Neural cell (in vitro differentiated cells): ENCODE data around the gene ABCC5. TPM values are rescaled to one million over a fixed set of nuclear protein-coding genes. Genes with fewer than 3 reads are reported as not detected.

Source experiments
- H2AFZ ChIP-seq: fragments of 200-600, 300-800 bp; sonication (generic), shearing (Covaris generic); 2 replicates; pipeline ENCODE4 v1.6.0; 2014; ENCODE audit warnings: low read depth, mild to moderate bottlenecking, antibody characterized with exemption, low read length, moderate library complexity
- H3F3A ChIP-seq: fragments of 200-600 bp; shearing (Covaris generic); 2 replicates; pipeline ENCODE4 v1.6.1; 2016; ENCODE audit warnings: mild to moderate bottlenecking, moderate library complexity, mixed read lengths, antibody characterized with exemption, low read length; ENCODE audit not compliant: insufficient read depth, poor library complexity, severe bottlenecking
- H3K27ac ChIP-seq: fragments of 200-600, 300-800 bp; sonication (generic), shearing (Covaris generic); 2 replicates; pipeline ENCODE4 v1.5.1; 2014; ENCODE audit warnings: mild to moderate bottlenecking, low read length, moderate library complexity
- H3K27me3 ChIP-seq: fragments of 300-800, 200-600 bp; sonication (generic), shearing (Covaris generic); 2 replicates; pipeline ENCODE4 v1.6.0; 2014; ENCODE audit warnings: mild to moderate bottlenecking, low read depth, low read length, moderate library complexity; ENCODE audit not compliant: insufficient read depth
- H3K36me3 ChIP-seq: fragments of 300-800, 200-600 bp; sonication (generic), shearing (Covaris generic); 2 replicates; pipeline ENCODE4 v1.5.1; 2014; ENCODE audit warnings: mild to moderate bottlenecking, antibody characterized with exemption, low read length, moderate library complexity; ENCODE audit not compliant: insufficient read depth
- H3K4me2 ChIP-seq: fragments of 300-800, 200-600 bp; sonication (generic), shearing (Covaris generic); 2 replicates; pipeline ENCODE4 v1.6.0; 2014; ENCODE audit warnings: mild to moderate bottlenecking, low read length
- H3K4me3 ChIP-seq: fragments of 300-800, 200-600 bp; sonication (generic), shearing (Covaris generic); 2 replicates; pipeline ENCODE4 v1.5.1; 2014; ENCODE audit warnings: mild to moderate bottlenecking, low read length, moderate library complexity
- H3K79me2 ChIP-seq: fragments of 200-600 bp; shearing (Covaris generic); replicated peaks from 2 replicates; pipeline ENCODE4 v1.6.0; 2014; ENCODE audit warnings: mild to moderate bottlenecking, low read length, moderate library complexity; ENCODE audit not compliant: insufficient read depth
- H3K9ac ChIP-seq: fragments of 300-800, 200-600 bp; sonication (generic), shearing (Covaris generic); 2 replicates; pipeline ENCODE4 v1.6.1; 2016; ENCODE audit warnings: mild to moderate bottlenecking, low read length, mixed read lengths
- H3K9me2 ChIP-seq: fragments of 200-600 bp; shearing (Covaris generic); 2 replicates; pipeline ENCODE4 v1.6.1; 2016; ENCODE audit warnings: mild to moderate bottlenecking, low read length, mixed read lengths; ENCODE audit not compliant: insufficient read depth
- H3K9me3 ChIP-seq: fragments of 200-600, 300-800 bp; sonication (generic), shearing (Covaris generic); 2 replicates; pipeline ENCODE4 v1.6.1; 2016; ENCODE audit warnings: mild to moderate bottlenecking, mixed run types, low read length, moderate library complexity, mixed read lengths
- H4K20me1 ChIP-seq: fragments of 200-600 bp; shearing (Covaris generic); 2 replicates; pipeline ENCODE4 v1.6.1; 2016; ENCODE audit warnings: mild to moderate bottlenecking, mixed run types; ENCODE audit not compliant: insufficient read depth
- EP300 ChIP-seq: fragments of 450-650 bp; conservative IDR thresholded peaks from 2 replicates; pipeline ENCODE4 v1.6.1; 2014; ENCODE audit warnings: antibody characterized with exemption, mild to moderate bottlenecking, moderate library complexity; ENCODE audit not compliant: poor library complexity, severe bottlenecking
- EZH2 ChIP-seq: fragments of 200-600, 300-800 bp; shearing (Covaris generic), sonication (generic); IDR thresholded peaks from 2 replicates; pipeline ENCODE4 v1.6.1; 2014; ENCODE audit warnings: antibody characterized with exemption, low read length, borderline replicate concordance, mild to moderate bottlenecking; ENCODE audit not compliant: insufficient read depth, poor library complexity, severe bottlenecking
- MXI1 ChIP-seq: fragments of 450-650 bp; conservative IDR thresholded peaks from 2 replicates; pipeline ENCODE4 v1.6.1; 2014; ENCODE audit warnings: antibody characterized with exemption, mild to moderate bottlenecking; ENCODE audit not compliant: poor library complexity, severe bottlenecking
- POLR2AphosphoS5 ChIP-seq: IDR thresholded peaks from 2 replicates; pipeline ENCODE4 v1.6.1; 2012
- RAD21 ChIP-seq: fragments of 450-650 bp; conservative IDR thresholded peaks from 2 replicates; pipeline ENCODE4 v1.6.1; 2014; ENCODE audit warnings: antibody characterized with exemption, mild to moderate bottlenecking, moderate library complexity
- SMC3 ChIP-seq: fragments of 450-650 bp; conservative IDR thresholded peaks from 2 replicates; pipeline ENCODE4 v1.6.1; 2014; ENCODE audit warnings: antibody characterized with exemption, mild to moderate bottlenecking, moderate library complexity; ENCODE audit not compliant: poor library complexity
- TAF1 ChIP-seq: IDR thresholded peaks from 2 replicates; pipeline ENCODE4 v1.6.1; 2012; ENCODE audit warnings: low read depth
- polyA plus RNA-seq: library from polyadenylated mRNA; depleted of rRNA; stranded (reverse); fragments of >200 nt; gene quantifications from 2 replicates; pipeline ENCODE4 v1.2.3, GENCODE V29; 2014
- TF ChIP-seq, protein P1 (sequence below): IDR thresholded peaks from 2 replicates; pipeline ENCODE4 v1.6.1; 2012; ENCODE audit warnings: borderline replicate concordance
- TF ChIP-seq, protein P2 (sequence below): fragments of 450-650 bp; IDR thresholded peaks from 2 replicates; pipeline ENCODE4 v1.5.1; 2014; ENCODE audit warnings: antibody characterized with exemption, mild to moderate bottlenecking, moderate library complexity; ENCODE audit not compliant: poor library complexity, severe bottlenecking

Gene ABCC5
- polyA plus RNA-seq, 1 donor from 2014 or later: 227 TPM

DNA sequence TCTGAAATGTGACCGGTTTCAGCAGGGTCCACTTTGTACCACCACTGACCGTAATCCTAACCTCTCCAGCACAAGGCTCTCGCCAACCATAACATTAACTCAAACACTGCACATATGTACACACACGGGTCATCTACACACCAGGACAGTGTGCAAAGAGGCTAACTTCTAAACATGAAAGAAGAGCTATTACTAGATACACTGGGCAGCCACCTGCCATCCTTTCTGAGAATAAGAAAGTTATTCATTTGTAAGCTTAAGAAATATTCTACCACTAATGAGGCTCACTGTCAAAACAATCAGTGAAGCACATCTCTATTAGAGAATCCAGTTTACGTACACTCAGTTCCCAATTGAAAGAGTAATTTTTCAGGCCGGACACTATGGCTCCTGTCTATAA, 73.9 kb downstream of the ABCC5 start:
- TF ChIP-seq TAF1: no peak
- no peak for TF ChIP-seq POLR2AphosphoS5
- no peak for TF ChIP-seq MXI1
- TF ChIP-seq SMC3: no peak
- TF ChIP-seq, protein P1, sequence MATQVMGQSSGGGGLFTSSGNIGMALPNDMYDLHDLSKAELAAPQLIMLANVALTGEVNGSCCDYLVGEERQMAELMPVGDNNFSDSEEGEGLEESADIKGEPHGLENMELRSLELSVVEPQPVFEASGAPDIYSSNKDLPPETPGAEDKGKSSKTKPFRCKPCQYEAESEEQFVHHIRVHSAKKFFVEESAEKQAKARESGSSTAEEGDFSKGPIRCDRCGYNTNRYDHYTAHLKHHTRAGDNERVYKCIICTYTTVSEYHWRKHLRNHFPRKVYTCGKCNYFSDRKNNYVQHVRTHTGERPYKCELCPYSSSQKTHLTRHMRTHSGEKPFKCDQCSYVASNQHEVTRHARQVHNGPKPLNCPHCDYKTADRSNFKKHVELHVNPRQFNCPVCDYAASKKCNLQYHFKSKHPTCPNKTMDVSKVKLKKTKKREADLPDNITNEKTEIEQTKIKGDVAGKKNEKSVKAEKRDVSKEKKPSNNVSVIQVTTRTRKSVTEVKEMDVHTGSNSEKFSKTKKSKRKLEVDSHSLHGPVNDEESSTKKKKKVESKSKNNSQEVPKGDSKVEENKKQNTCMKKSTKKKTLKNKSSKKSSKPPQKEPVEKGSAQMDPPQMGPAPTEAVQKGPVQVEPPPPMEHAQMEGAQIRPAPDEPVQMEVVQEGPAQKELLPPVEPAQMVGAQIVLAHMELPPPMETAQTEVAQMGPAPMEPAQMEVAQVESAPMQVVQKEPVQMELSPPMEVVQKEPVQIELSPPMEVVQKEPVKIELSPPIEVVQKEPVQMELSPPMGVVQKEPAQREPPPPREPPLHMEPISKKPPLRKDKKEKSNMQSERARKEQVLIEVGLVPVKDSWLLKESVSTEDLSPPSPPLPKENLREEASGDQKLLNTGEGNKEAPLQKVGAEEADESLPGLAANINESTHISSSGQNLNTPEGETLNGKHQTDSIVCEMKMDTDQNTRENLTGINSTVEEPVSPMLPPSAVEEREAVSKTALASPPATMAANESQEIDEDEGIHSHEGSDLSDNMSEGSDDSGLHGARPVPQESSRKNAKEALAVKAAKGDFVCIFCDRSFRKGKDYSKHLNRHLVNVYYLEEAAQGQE: no peak
- no peak for TF ChIP-seq EP300
- TF ChIP-seq EZH2: no peak
- TF ChIP-seq RAD21: no peak
- TF ChIP-seq, protein P2, sequence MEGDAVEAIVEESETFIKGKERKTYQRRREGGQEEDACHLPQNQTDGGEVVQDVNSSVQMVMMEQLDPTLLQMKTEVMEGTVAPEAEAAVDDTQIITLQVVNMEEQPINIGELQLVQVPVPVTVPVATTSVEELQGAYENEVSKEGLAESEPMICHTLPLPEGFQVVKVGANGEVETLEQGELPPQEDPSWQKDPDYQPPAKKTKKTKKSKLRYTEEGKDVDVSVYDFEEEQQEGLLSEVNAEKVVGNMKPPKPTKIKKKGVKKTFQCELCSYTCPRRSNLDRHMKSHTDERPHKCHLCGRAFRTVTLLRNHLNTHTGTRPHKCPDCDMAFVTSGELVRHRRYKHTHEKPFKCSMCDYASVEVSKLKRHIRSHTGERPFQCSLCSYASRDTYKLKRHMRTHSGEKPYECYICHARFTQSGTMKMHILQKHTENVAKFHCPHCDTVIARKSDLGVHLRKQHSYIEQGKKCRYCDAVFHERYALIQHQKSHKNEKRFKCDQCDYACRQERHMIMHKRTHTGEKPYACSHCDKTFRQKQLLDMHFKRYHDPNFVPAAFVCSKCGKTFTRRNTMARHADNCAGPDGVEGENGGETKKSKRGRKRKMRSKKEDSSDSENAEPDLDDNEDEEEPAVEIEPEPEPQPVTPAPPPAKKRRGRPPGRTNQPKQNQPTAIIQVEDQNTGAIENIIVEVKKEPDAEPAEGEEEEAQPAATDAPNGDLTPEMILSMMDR: no peak
- Histone ChIP-seq H3K4me3 (no peak overlapping the region), H3K79me2 (no peaks in the 10 kb centered on the region), H3K36me3 (peaks cover 8% of the 10 kb centered on the region), H3K27ac (no peak overlapping the region), H3F3A (no peaks in the 10 kb centered on the region), H3K9me2 (no peaks in the 10 kb centered on the region), H4K20me1 (no peaks in the 10 kb centered on the region), H3K9me3 (no peaks in the 10 kb centered on the region), H3K4me2 (no peak overlapping the region), H3K9ac (no peak overlapping the region), H2AFZ (no peak overlapping the region), H3K27me3 (no peaks in the 10 kb centered on the region)

DNA sequence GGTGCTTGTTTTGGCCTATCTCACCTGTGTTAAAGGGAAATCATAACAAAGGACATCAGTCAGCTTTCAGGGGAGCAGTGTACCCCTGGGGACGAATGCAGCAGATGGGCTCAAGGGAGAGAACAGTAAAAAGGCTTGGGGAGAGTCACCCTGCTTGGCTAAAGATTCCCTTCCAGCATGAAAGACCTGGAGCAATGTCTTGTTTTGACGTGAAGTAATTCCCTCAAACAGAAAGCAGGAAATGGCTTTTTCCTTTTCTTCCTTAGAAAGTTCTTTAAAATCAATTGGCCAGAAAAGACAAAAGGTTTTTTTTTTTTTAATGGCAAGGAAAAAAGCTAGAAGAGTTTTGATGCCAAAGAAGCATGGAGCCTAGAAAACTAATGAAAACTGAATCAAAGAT, 76.5 kb downstream of the ABCC5 start:
- Histone ChIP-seq H3K9me3 (no peaks in the 10 kb centered on the region), H3F3A (no peaks in the 10 kb centered on the region), H3K9ac (no peak overlapping the region), H3K9me2 (no peaks in the 10 kb centered on the region), H4K20me1 (no peaks in the 10 kb centered on the region), H3K4me3 (no peak overlapping the region), H3K4me2 (no peak overlapping the region), H3K27me3 (no peaks in the 10 kb centered on the region), H3K36me3 (peaks cover 13% of the 10 kb centered on the region), H3K79me2 (no peaks in the 10 kb centered on the region), H2AFZ (no peak overlapping the region), H3K27ac (no peak overlapping the region)
- no peak for TF ChIP-seq RAD21
- TF ChIP-seq TAF1: no peak
- no peak for TF ChIP-seq POLR2AphosphoS5
- TF ChIP-seq SMC3: no peak
- no peak for TF ChIP-seq EP300
- no peak for TF ChIP-seq MXI1
- TF ChIP-seq EZH2: no peak
- TF ChIP-seq, protein P1: no peak
- TF ChIP-seq, protein P2: no peak
